RCC 7860 (cell line): ENCODE data around the gene CCDC85A.

ENCODE experiments used
- DNase-seq: peaks from one replicate; pipeline ENCODE4 v3.0.0-alpha.2; 2015; ENCODE audit warnings: low spot score
- FAIRE-seq: peaks from 2 replicates; lab custom pipeline; 2012; peaks lifted over from hg19 to GRCh38; lab: Jason Lieb, UNC

The CCDC85A gene

GRCh38 chr2:56234241-56234640 lies 50.5 kb downstream of the CCDC85A start:
- FAIRE-seq (no peak), DNase-seq (no peak)

DNA sequence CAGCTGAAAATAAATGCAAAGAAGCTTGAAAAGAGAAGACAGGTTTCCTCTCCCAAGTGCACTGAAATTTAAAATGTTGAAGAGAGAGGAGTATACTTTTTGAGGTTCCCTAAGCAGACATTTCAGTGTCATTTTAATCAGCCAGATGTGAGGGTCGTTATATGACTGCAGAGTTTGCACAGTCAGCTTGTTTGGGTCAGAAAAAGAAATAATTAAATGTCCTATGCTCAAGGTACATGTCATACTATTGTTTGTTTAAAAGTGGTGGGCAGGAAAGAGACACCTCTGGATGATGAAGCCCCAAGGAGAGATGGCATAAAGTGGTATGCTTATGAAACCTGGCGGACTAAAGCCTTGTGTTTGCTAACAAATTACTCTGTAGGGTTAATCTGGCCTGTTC lies 55.2 kb downstream of the CCDC85A start:
- DNase-seq, result no peak
- FAIRE-seq, result no peak

DNA sequence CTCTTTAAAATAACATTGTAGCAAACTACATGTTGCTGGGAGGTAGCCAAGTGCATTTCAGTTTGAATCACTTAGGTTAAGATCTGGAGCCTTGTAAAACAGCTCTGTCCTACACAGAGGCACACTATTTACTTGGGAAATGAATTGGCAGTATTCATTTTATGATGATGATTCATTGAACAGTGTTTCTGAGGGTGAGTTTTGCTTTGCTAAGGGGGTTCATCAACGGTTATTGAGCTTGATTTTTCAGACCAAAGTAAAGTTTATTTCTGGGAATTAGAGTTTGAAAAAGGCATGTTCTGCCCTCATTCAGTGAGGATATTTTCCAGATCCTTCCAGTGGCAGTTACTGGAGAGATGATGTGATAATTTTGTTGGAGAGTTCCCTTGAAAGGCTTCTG lies 55.6 kb downstream of the CCDC85A start:
- DNase-seq (no peak), FAIRE-seq (no peak)

- no peak for FAIRE-seq
- DNase-seq, result no peak
These were observed 56.4 kb downstream of the CCDC85A start for GRCh38 chr2:56240210-56240609.

DNA sequence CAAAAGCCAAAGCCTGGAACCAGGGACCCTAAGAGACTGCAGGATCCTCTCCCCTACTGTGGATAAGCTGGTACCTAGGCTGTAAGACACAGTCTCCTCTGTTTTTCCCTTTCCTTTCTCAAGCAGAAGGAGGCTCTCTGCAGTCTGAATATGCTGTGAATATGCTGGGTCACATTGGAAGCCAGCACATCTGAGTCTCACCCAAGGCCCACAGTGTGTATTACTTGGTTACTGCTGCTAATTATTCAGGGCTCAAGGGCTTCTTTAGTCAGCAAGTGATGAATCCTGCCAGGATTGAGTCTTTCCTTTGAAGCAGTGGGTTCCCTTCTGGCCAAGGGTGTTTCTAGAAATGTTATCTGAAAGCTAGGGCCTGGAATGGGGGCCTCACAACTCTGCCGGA lies 60.7 kb downstream of the CCDC85A start:
- FAIRE-seq, result no peak
- no peak for DNase-seq

- DNase-seq, result no peak
- FAIRE-seq, result no peak
These were observed 61.2 kb downstream of the CCDC85A start for GRCh38 chr2:56244911-56245530.

DNA sequence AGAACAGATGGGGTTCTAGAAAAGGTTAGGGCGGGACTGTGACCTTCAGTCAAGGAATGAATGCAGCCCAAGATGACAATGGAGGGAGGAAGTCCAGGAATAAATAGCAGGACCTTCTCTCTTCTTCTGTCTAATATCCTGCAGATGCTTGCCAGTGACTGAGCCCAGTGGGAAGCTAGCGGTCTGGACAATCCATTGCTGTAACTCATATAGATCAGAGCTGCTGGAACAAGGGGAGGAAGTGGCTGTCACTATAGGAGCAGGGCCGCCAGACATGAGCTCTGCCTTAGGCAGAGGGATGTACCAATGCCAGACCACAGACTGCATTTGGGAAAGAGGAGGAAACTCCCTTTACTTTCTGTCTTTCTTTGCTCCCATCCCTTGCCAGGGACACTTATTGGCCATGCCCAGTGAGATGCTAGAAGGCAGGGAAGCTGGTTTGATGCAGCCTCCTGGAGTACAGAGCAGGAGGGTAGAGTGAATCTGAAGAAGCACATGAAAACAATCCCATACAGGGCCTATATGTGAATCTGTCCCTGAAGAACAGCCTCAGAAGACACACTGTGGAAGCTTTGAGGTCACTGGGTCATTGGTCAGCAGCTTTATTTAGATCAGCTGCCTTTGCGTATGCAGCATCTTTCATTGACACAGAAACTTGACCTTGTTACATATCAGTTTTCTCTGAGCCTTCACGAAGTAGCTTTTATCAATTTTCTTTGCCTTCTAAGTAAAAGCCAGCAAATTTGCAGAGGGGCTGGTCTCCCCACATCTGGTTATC lies 65.4 kb downstream of the CCDC85A start:
- FAIRE-seq (no peak), DNase-seq (no peak)

GRCh38 chr2:56250153-56250729 lies 66.5 kb downstream of the CCDC85A start:
- no peak for FAIRE-seq
- no peak for DNase-seq

GRCh38 chr2:56260415-56260814 lies 76.6 kb downstream of the CCDC85A start:
- FAIRE-seq, result no peak

GRCh38 chr2:56262241-56262640 lies 78.5 kb downstream of the CCDC85A start:
- no peak for FAIRE-seq

More at GRCh38 chr2:56260415-56260814, 76.6 kb downstream of the CCDC85A start:
- DNase-seq, result no peak

DNA sequence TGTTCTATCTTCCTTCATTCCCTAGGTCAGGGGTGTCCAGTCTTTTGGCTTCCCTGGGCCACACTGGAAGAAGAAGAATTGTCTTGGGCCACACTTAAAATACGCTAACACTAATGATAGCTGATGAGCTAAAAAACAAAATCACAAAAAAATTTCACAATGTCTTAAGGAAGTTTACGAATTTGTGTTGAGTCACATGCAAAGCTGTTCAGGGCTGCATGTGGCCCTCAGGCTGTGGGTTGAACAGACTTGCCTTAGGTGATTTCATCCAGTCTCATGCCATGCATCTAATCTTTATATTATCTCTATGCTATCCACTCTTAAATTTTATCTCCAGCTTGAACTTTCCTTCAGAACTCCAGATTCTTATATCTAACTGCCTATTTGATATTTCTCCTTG lies 80.1 kb downstream of the CCDC85A start:
- DNase-seq (no peak), FAIRE-seq (no peak)

More at GRCh38 chr2:56262241-56262640, 78.5 kb downstream of the CCDC85A start:
- DNase-seq, result no peak

- DNase-seq (no peak), FAIRE-seq (no peak)
These were observed 83.1 kb downstream of the CCDC85A start for GRCh38 chr2:56266761-56267414.

- FAIRE-seq, result no peak
These were observed 83.6 kb downstream of the CCDC85A start for GRCh38 chr2:56267415-56267788.

DNA sequence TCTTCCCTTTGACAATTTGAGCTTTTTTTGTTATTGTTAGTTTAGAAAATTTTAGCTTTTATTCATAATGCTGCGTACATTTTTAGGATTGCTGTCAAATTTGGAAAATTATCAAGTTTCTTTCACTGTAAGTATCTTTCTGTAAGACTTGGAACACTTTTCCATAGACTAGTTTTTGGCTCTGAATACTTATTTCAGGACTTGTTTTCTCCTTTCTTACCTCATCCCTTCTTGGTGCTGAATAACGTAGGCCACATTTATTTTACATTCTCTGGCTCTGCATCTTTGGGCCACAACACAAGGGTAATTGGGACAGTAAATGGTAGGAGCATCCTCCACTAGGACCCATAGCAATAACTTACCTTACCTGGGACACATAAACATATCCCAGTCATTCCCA lies 85.1 kb downstream of the CCDC85A start:
- FAIRE-seq (no peak), DNase-seq (no peak)

More at GRCh38 chr2:56267415-56267788, 83.6 kb downstream of the CCDC85A start:
- no peak for DNase-seq

DNA sequence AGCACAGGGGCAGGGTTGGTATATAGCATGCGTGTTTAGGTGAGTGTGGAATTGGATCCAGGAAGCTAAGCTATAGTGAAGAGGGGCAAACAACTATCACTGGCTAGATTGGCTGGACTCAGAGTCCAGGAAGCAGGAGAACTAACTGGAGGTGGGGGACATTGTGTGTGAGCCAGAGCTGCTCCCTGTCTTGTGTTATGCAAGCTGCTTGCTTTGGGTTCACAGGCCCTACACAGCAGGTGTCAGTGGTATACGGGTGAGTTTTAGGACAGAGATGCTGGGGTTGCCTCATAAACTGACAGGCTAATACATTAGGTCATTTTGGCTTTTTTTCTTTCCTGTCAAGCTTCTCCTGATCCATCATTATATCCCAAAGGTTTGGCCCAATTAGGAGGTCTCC lies 87.5 kb downstream of the CCDC85A start:
- DNase-seq (no peak), FAIRE-seq (no peak)

DNA sequence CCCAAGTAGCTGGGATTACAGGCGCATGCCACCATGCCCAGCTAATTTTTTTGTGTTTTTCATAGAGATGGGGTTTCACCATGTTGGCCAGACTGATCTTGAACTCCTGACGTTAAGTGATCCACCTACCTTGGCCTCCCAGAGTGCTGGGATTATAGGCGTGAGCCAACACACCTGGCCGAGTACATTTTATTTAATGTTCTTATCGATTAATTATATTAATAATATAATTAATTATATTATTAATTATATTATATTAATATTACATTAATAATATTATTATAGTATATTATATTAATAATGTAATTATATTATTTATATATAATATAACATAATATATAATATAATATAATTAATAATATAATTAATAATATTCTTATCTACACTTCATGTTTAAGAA lies 101.4 kb downstream of the CCDC85A start:
- no peak for DNase-seq
- FAIRE-seq, result peak; percentile 90

DNA sequence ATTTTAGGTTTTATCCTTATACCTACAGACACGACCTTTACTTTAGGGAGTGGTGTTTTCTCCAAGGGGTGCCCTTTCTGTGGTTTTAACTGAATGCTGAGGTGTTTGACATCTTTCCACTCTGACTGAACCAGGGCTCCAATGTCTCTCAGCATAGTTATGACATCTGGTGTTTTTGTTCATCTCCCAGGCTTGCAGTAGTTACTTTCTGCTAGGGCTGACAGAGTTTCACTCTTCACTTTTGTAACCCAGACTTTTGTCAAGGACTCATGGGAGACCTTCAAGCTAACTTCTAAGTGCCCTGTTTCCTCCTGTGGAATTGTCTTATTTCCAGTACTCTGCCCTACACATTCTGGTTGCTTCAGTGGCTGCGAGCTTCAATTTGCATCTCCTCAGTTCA lies 103.1 kb downstream of the CCDC85A start:
- no peak for DNase-seq
- FAIRE-seq, result no peak

DNA sequence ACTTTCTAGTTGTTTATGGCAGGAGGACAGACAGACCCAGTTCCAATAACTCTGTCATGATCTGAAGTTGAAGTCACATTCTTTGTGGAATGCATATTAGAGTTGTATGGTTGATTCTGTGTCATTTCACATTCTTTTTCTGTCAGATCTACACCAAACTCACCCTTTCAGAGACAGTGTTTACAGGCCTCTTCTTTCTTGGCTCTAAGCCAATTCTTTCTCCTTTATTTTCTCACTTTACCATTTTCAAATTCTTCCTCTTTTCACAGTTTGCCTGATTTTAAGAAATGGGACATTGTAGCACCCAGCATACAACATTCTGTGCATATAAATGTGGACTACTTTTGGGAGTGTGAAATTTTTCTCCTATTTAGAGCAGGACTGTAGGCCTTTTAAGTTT lies 103.7 kb downstream of the CCDC85A start:
- FAIRE-seq (no peak), DNase-seq (no peak)

DNA sequence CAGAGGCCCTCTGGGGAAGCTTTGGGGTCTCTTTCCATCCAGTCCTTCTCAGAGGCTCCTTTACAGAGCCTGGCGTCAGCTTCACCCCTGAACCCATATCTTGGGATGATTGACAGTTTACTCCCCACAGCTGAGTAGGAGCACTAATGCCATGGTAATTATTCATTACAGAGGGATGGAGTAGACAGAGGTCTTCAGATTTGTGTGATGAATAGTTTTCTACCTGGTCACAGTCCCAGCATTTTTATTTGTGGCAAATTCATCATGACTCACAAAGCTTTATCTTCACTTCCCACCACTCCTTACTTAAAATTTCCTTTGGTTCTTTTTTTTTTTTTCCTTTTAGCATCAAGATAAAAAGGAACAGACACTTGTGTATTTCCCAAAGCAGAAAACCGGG lies 104.2 kb downstream of the CCDC85A start:
- FAIRE-seq, result peak; percentile 55
- DNase-seq, result peak; percentile 57

GRCh38 chr2:56288838-56289580 lies 105.2 kb downstream of the CCDC85A start:
- DNase-seq, result no peak
- no peak for FAIRE-seq

GRCh38 chr2:56291711-56292110 lies 107.9 kb downstream of the CCDC85A start:
- no peak for DNase-seq

More at GRCh38 chr2:56291711-56292110, 107.9 kb downstream of the CCDC85A start:
- FAIRE-seq, result no peak
